GM23338 (cell line): ENCODE measurements around the gene RBP3. TPM values are rescaled to one million over a fixed set of nuclear protein-coding genes. Genes with fewer than 3 reads are reported as not detected.

Experiments
- EZH2phosphoT487 ChIP-seq: fragments of 200-600 bp; sonication (generic); IDR thresholded peaks from one replicate; pipeline ENCODE4 v1.8.1; 2018; ENCODE audit warnings: antibody characterized with exemption; ENCODE audit not compliant: unreplicated experiment
- JUNB ChIP-seq: IDR thresholded peaks from one replicate; pipeline ENCODE4 v1.6.1; 2016; ENCODE audit warnings: antibody characterized with exemption; ENCODE audit not compliant: unreplicated experiment
- NANOG ChIP-seq: IDR thresholded peaks from 2 replicates; pipeline ENCODE4 v1.6.1; 2016; ENCODE audit warnings: antibody characterized with exemption, borderline replicate concordance
- polyA plus RNA-seq: library from polyadenylated mRNA; unstranded; fragments of >200 nt; fragmentation: Nextera tagmentation; extraction: Ambion mirVana; gene quantifications from 2 replicates; pipeline ENCODE4 v1.2.1, GENCODE V29; 2016
- total RNA-seq: library from RNA; depleted of rRNA; stranded (reverse); fragments of >200 nt; shearing (Covaris generic); gene quantifications from 2 replicates; pipeline ENCODE4 v1.2.3, GENCODE V29; 2014
- TF ChIP-seq, protein P1 (sequence below): fragments of 250-450 bp; sonication (Bioruptor Pico); IDR thresholded peaks from 2 replicates; pipeline ENCODE4 v1.5.0; 2020; ENCODE audit warnings: mild to moderate bottlenecking, moderate library complexity
- TF ChIP-seq, protein P2 (sequence below): IDR thresholded peaks from 2 replicates; pipeline ENCODE4 v1.6.1; 2016; ENCODE audit warnings: antibody characterized with exemption
- TF ChIP-seq, protein P3 (sequence below): IDR thresholded peaks from one replicate; pipeline ENCODE4 v1.6.1; 2018; ENCODE audit warnings: antibody characterized with exemption; ENCODE audit not compliant: unreplicated experiment

RBP3 gene
- total and polyA plus RNA-seq, 2 experiments from 2014 or later = not detected

DNA sequence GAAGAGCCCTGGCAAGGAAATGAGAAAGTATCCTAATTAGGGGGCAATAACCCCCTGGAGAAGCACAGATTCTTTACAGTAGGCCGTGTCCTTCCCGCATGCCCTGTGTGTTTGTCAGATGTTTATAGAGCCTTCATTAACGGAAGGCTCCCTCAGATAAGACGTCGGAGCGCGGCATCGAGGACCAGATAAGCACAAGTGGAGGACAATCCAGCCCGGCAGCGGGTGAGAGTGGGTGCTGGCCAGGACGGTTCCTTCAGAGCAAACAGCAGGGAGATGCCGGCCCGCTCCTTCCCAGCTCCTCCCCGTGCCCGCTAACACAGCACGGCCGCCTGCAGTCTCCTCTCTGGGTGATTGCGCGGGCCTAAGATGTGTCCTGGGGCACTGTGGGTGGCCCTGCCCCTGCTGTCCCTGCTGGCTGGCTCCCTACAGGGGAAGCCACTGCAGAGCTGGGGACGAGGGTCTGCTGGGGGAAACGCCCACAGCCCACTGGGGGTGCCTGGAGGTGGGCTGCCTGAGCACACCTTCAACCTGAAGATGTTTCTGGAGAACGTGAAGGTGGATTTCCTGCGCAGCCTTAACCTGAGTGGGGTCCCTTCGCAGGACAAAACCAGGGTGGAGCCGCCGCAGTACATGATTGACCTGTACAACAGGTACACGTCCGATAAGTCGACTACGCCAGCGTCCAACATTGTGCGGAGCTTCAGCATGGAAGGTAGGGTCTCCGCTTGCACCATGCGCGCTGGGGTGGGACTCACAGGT lies 25.7 kb upstream of the RBP3 start, which contains the start of gene GDF2 (continued):
- TF ChIP-seq, protein P1, sequence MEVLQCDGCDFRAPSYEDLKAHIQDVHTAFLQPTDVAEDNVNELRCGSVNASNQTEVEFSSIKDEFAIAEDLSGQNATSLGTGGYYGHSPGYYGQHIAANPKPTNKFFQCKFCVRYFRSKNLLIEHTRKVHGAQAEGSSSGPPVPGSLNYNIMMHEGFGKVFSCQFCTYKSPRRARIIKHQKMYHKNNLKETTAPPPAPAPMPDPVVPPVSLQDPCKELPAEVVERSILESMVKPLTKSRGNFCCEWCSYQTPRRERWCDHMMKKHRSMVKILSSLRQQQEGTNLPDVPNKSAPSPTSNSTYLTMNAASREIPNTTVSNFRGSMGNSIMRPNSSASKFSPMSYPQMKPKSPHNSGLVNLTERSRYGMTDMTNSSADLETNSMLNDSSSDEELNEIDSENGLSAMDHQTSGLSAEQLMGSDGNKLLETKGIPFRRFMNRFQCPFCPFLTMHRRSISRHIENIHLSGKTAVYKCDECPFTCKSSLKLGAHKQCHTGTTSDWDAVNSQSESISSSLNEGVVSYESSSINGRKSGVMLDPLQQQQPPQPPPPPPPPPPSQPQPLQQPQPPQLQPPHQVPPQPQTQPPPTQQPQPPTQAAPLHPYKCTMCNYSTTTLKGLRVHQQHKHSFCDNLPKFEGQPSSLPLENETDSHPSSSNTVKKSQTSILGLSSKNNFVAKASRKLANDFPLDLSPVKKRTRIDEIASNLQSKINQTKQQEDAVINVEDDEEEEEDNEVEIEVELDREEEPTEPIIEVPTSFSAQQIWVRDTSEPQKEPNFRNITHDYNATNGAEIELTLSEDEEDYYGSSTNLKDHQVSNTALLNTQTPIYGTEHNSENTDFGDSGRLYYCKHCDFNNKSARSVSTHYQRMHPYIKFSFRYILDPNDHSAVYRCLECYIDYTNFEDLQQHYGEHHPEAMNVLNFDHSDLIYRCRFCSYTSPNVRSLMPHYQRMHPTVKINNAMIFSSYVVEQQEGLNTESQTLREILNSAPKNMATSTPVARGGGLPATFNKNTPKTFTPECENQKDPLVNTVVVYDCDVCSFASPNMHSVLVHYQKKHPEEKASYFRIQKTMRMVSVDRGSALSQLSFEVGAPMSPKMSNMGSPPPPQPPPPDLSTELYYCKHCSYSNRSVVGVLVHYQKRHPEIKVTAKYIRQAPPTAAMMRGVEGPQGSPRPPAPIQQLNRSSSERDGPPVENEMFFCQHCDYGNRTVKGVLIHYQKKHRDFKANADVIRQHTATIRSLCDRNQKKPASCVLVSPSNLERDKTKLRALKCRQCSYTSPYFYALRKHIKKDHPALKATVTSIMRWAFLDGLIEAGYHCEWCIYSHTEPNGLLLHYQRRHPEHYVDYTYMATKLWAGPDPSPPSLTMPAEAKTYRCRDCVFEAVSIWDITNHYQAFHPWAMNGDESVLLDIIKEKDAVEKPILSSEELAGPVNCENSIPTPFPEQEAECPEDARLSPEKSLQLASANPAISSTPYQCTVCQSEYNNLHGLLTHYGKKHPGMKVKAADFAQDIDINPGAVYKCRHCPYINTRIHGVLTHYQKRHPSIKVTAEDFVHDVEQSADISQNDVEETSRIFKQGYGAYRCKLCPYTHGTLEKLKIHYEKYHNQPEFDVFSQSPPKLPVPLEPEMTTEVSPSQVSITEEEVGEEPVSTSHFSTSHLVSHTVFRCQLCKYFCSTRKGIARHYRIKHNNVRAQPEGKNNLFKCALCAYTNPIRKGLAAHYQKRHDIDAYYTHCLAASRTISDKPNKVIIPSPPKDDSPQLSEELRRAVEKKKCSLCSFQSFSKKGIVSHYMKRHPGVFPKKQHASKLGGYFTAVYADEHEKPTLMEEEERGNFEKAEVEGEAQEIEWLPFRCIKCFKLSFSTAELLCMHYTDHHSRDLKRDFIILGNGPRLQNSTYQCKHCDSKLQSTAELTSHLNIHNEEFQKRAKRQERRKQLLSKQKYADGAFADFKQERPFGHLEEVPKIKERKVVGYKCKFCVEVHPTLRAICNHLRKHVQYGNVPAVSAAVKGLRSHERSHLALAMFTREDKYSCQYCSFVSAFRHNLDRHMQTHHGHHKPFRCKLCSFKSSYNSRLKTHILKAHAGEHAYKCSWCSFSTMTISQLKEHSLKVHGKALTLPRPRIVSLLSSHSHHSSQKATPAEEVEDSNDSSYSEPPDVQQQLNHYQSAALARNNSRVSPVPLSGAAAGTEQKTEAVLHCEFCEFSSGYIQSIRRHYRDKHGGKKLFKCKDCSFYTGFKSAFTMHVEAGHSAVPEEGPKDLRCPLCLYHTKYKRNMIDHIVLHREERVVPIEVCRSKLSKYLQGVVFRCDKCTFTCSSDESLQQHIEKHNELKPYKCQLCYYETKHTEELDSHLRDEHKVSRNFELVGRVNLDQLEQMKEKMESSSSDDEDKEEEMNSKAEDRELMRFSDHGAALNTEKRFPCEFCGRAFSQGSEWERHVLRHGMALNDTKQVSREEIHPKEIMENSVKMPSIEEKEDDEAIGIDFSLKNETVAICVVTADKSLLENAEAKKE (CRISPR knock-in tag) = no peak
- TF ChIP-seq EZH2phosphoT487 (no peak), NANOG (no peak), JUNB (no peak)
- TF ChIP-seq, protein P2, sequence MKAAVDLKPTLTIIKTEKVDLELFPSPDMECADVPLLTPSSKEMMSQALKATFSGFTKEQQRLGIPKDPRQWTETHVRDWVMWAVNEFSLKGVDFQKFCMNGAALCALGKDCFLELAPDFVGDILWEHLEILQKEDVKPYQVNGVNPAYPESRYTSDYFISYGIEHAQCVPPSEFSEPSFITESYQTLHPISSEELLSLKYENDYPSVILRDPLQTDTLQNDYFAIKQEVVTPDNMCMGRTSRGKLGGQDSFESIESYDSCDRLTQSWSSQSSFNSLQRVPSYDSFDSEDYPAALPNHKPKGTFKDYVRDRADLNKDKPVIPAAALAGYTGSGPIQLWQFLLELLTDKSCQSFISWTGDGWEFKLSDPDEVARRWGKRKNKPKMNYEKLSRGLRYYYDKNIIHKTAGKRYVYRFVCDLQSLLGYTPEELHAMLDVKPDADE = no peak
- TF ChIP-seq, protein P3, sequence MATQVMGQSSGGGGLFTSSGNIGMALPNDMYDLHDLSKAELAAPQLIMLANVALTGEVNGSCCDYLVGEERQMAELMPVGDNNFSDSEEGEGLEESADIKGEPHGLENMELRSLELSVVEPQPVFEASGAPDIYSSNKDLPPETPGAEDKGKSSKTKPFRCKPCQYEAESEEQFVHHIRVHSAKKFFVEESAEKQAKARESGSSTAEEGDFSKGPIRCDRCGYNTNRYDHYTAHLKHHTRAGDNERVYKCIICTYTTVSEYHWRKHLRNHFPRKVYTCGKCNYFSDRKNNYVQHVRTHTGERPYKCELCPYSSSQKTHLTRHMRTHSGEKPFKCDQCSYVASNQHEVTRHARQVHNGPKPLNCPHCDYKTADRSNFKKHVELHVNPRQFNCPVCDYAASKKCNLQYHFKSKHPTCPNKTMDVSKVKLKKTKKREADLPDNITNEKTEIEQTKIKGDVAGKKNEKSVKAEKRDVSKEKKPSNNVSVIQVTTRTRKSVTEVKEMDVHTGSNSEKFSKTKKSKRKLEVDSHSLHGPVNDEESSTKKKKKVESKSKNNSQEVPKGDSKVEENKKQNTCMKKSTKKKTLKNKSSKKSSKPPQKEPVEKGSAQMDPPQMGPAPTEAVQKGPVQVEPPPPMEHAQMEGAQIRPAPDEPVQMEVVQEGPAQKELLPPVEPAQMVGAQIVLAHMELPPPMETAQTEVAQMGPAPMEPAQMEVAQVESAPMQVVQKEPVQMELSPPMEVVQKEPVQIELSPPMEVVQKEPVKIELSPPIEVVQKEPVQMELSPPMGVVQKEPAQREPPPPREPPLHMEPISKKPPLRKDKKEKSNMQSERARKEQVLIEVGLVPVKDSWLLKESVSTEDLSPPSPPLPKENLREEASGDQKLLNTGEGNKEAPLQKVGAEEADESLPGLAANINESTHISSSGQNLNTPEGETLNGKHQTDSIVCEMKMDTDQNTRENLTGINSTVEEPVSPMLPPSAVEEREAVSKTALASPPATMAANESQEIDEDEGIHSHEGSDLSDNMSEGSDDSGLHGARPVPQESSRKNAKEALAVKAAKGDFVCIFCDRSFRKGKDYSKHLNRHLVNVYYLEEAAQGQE = no peak
